Osteoblast (primary cell): ENCODE data around the gene RNPEPL1. TPM values are rescaled to one million over a fixed set of nuclear protein-coding genes. Genes with fewer than 3 reads are reported as not detected.

ENCODE experiments used
- DNase-seq: peaks from one replicate; pipeline ENCODE4 v3.0.0; 2011; ENCODE audit warnings: low spot score, mixed read lengths; ENCODE audit not compliant: insufficient read length; ENCODE audit errors: missing footprints
- H2AFZ ChIP-seq: 2 replicates; pipeline ENCODE4 v1.6.0; 2011; ENCODE audit warnings: mild to moderate bottlenecking, low read length
- H3K27ac ChIP-seq: 2 replicates; pipeline ENCODE4 v1.5.1; 2011; ENCODE audit warnings: mild to moderate bottlenecking, low read depth, low read length, moderate library complexity
- H3K27me3 ChIP-seq: 2 replicates; pipeline ENCODE4 v1.6.0; 2012; ENCODE audit warnings: mild to moderate bottlenecking, control low read depth, inconsistent platforms, low read length, moderate library complexity; ENCODE audit not compliant: insufficient read depth
- H3K36me3 ChIP-seq: 2 replicates; pipeline ENCODE4 v1.5.1; 2011; ENCODE audit warnings: mild to moderate bottlenecking, low read length, control low read depth, moderate library complexity; ENCODE audit not compliant: insufficient read depth
- H3K4me1 ChIP-seq: 2 replicates; pipeline ENCODE4 v1.5.1; 2011; ENCODE audit warnings: mild to moderate bottlenecking, low read length, control low read depth, moderate library complexity; ENCODE audit not compliant: insufficient read depth
- H3K4me2 ChIP-seq: 2 replicates; pipeline ENCODE4 v1.6.0; 2011; ENCODE audit warnings: mild to moderate bottlenecking, low read length; ENCODE audit not compliant: insufficient read depth
- H3K4me3 ChIP-seq: fragments of 200-600 bp; sonication (generic); 3 replicates; pipeline ENCODE4 v1.5.1; 2012; ENCODE audit warnings: mild to moderate bottlenecking, low read length, inconsistent platforms; ENCODE audit not compliant: insufficient read depth
- H3K79me2 ChIP-seq: 2 replicates; pipeline ENCODE4 v1.6.0; 2012; ENCODE audit warnings: mild to moderate bottlenecking, low read length, control low read depth, inconsistent platforms; ENCODE audit not compliant: insufficient read depth
- H3K9me3 ChIP-seq: 2 replicates; pipeline ENCODE4 v1.5.1; 2011; ENCODE audit warnings: low read depth, low read length, control low read depth
- H4K20me1 ChIP-seq: 2 replicates; pipeline ENCODE4 v1.6.0; 2012; ENCODE audit warnings: mild to moderate bottlenecking, low read length, control low read depth; ENCODE audit not compliant: insufficient read depth
- CTCF ChIP-seq: IDR thresholded peaks from 2 replicates; pipeline ENCODE4 v1.5.1; 2011; ENCODE audit warnings: mild to moderate bottlenecking, low read depth, low read length, moderate library complexity; ENCODE audit errors: extremely low read depth
- total RNA-seq: library from RNA; depleted of rRNA; stranded (reverse); fragments of >200 nt; gene quantifications from 2 replicates; pipeline ENCODE4 v1.2.3, GENCODE V29; 2012

The RNPEPL1 gene
- total RNA-seq, 1 donor: 13.0 TPM

GRCh38 chr2:240574386-240575100 lies 6.3 kb downstream of the RNPEPL1 start:
- H4K20me1 ChIP-seq: peaks cover 16% of the 10 kb centered on the region
- no peaks in the 10 kb centered on the region for H3K27me3 ChIP-seq
- no peaks in the 10 kb centered on the region for H3K9me3 ChIP-seq
- peaks cover 4% of the 10 kb centered on the region for H3K36me3 ChIP-seq
- no peak overlapping the region for H3K27ac ChIP-seq
- peaks cover under 1% of the 10 kb centered on the region for H3K4me1 ChIP-seq
- no peak overlapping the region for H3K4me3 ChIP-seq
- H3K4me2 ChIP-seq: no peak overlapping the region
- H2AFZ ChIP-seq: no peak overlapping the region
- no peak for TF ChIP-seq CTCF
- peak; percentile 72 for DNase-seq
- peaks cover 11% of the 10 kb centered on the region for H3K79me2 ChIP-seq

- no peak overlapping the region for H3K27ac ChIP-seq
- no peak overlapping the region for H3K4me2 ChIP-seq
- peak; percentile 65 for DNase-seq
- H3K27me3 ChIP-seq: no peaks in the 10 kb centered on the region
- peaks cover 9% of the 10 kb centered on the region for H3K4me1 ChIP-seq
- peaks cover 4% of the 10 kb centered on the region for H3K36me3 ChIP-seq
- H2AFZ ChIP-seq: no peak overlapping the region
- TF ChIP-seq CTCF: no peak
- peaks cover 15% of the 10 kb centered on the region for H3K79me2 ChIP-seq
- no peak overlapping the region for H3K4me3 ChIP-seq
- H3K9me3 ChIP-seq: no peaks in the 10 kb centered on the region
- H4K20me1 ChIP-seq: peaks cover 24% of the 10 kb centered on the region
These were observed 7.0 kb downstream of the RNPEPL1 start for GRCh38 chr2:240575101-240575965.

GRCh38 chr2:240576036-240576435 lies 7.8 kb downstream of the RNPEPL1 start:
- no peak for TF ChIP-seq CTCF
- H3K36me3 ChIP-seq: peaks cover 4% of the 10 kb centered on the region

More at GRCh38 chr2:240576036-240576435, 7.8 kb downstream of the RNPEPL1 start:
- no peak overlapping the region for H3K4me2 ChIP-seq
- peaks cover 22% of the 10 kb centered on the region for H3K79me2 ChIP-seq
- H2AFZ ChIP-seq: no peak overlapping the region
- no peak overlapping the region for H3K4me3 ChIP-seq
- no peak for DNase-seq
- H3K4me1 ChIP-seq: peaks cover 11% of the 10 kb centered on the region
- no peaks in the 10 kb centered on the region for H3K27me3 ChIP-seq
- peaks cover 31% of the 10 kb centered on the region for H4K20me1 ChIP-seq
- H3K27ac ChIP-seq: no peak overlapping the region
- H3K9me3 ChIP-seq: no peaks in the 10 kb centered on the region
